GM23338 (cell line): Measurements from ENCODE around the gene TBX2. TPM values are rescaled to one million over a fixed set of nuclear protein-coding genes. Genes with fewer than 3 reads are reported as not detected.

Experiments used
- ATAC-seq: fragments of 200-7000 bp; cut with Tn5 transposase; 3 replicates; pipeline ENCODE4 v1.9.1; 2020
- DNase-seq: peaks from one replicate; pipeline ENCODE4 v3.0.0-alpha.2; 2015; ENCODE audit warnings: low spot score
- H2AFZ ChIP-seq: fragments of 200-600 bp; sonication (generic); 2 replicates; pipeline ENCODE4 v1.8.0; 2016; ENCODE audit warnings: antibody characterized with exemption, mild to moderate bottlenecking, moderate library complexity
- H3F3A ChIP-seq: fragments of 200-600 bp; sonication (generic); replicated peaks from 2 replicates; pipeline ENCODE4 v1.8.0; 2017; ENCODE audit warnings: antibody characterized with exemption, mixed run types, low read depth
- H3K27ac ChIP-seq: fragments of 200-600 bp; sonication (generic); 2 replicates; pipeline ENCODE4 v1.6.1; 2016; ENCODE audit warnings: low read depth
- H3K27me3 ChIP-seq: fragments of 200-600 bp; sonication (generic); 2 replicates; pipeline ENCODE4 v1.8.0; 2016; ENCODE audit warnings: mild to moderate bottlenecking, mixed run types, moderate library complexity; ENCODE audit not compliant: insufficient read depth
- H3K36me3 ChIP-seq: fragments of 200-600 bp; sonication (generic); 2 replicates; pipeline ENCODE4 v1.8.0; 2016; ENCODE audit warnings: mild to moderate bottlenecking; ENCODE audit not compliant: insufficient read depth
- H3K4me1 ChIP-seq: fragments of 200-600 bp; sonication (generic); 2 replicates; pipeline ENCODE4 v1.8.0; 2016; ENCODE audit warnings: mild to moderate bottlenecking, moderate library complexity; ENCODE audit not compliant: insufficient read depth
- H3K4me2 ChIP-seq: fragments of 200-600 bp; sonication (generic); 2 replicates; pipeline ENCODE4 v1.7.1; 2017; ENCODE audit warnings: mixed run types
- H3K4me3 ChIP-seq: fragments of 200-600 bp; sonication (generic); 2 replicates; pipeline ENCODE4 v1.6.1; 2016; ENCODE audit warnings: mixed run types
- H3K79me2 ChIP-seq: fragments of 200-600 bp; sonication (generic); replicated peaks from 2 replicates; pipeline ENCODE4 v1.8.0; 2017; ENCODE audit warnings: mild to moderate bottlenecking; ENCODE audit not compliant: insufficient read depth
- H3K9me2 ChIP-seq: fragments of 200-600 bp; sonication (generic); 2 replicates; pipeline ENCODE4 v1.8.0; 2017; ENCODE audit not compliant: insufficient read depth
- H4K20me1 ChIP-seq: fragments of 200-600 bp; sonication (generic); replicated peaks from 2 replicates; pipeline ENCODE4 v1.8.0; 2017; ENCODE audit warnings: mild to moderate bottlenecking; ENCODE audit not compliant: insufficient read depth
- H3K27ac Mint-ChIP-seq: 2 replicates; pipeline ENCODE4 v1.8.0; 2020; ENCODE audit warnings: inconsistent platforms, mild to moderate bottlenecking, moderate library complexity, mixed read lengths
- H3K27me3 Mint-ChIP-seq: 3 replicates; pipeline ENCODE4 v1.8.0; 2022; ENCODE audit warnings: low read depth, mild to moderate bottlenecking, moderate library complexity, mixed read lengths, inconsistent platforms; ENCODE audit not compliant: insufficient read depth, poor library complexity
- H3K36me3 Mint-ChIP-seq: 3 replicates; pipeline ENCODE4 v1.8.0; 2021; ENCODE audit warnings: low read depth, mild to moderate bottlenecking, inconsistent platforms, moderate library complexity, mixed read lengths
- H3K4me1 Mint-ChIP-seq: 3 replicates; pipeline ENCODE4 v1.8.0; 2020; ENCODE audit warnings: mild to moderate bottlenecking, inconsistent platforms, mixed read lengths
- H3K4me3 Mint-ChIP-seq: 3 replicates; pipeline ENCODE4 v1.8.0; 2021; ENCODE audit warnings: moderate library complexity, mild to moderate bottlenecking, inconsistent platforms, mixed read lengths
- H3K9me3 Mint-ChIP-seq: 3 replicates; pipeline ENCODE4 v1.8.0; 2020; ENCODE audit warnings: moderate library complexity, mild to moderate bottlenecking, inconsistent platforms, mixed read lengths
- CREB1 ChIP-seq: fragments of 250-450 bp; sonication (Bioruptor Pico); IDR thresholded peaks from 2 replicates; pipeline ENCODE4 v1.5.0; 2020; ENCODE audit warnings: low read depth, mild to moderate bottlenecking, moderate library complexity
- CTCF ChIP-seq, 2 experiments: fragments of 200-600 bp in 1 of 2; sonication (generic) in 1 of 2; conservative IDR thresholded peaks; 2 replicates each; pipeline versions ENCODE4 v1.5.1 to v1.6.1; 2016 to 2017; ENCODE audit warnings: antibody characterized with exemption in 2 of 2, low read depth in 2 of 2, mild to moderate bottlenecking in 2 of 2, moderate library complexity in 1 of 2
- EZH2 ChIP-seq: fragments of 200-600 bp; sonication (generic); IDR thresholded peaks from one replicate; pipeline ENCODE4 v1.8.0; 2017; ENCODE audit warnings: antibody characterized with exemption, mild to moderate bottlenecking, low read depth; ENCODE audit not compliant: unreplicated experiment
- NANOG ChIP-seq: IDR thresholded peaks from 2 replicates; pipeline ENCODE4 v1.6.1; 2016; ENCODE audit warnings: antibody characterized with exemption, borderline replicate concordance
- ZNF114 ChIP-seq: fragments of 250-450 bp; sonication (Bioruptor Pico); IDR thresholded peaks from 2 replicates; pipeline ENCODE4 v1.5.0; 2020; ENCODE audit warnings: mild to moderate bottlenecking, moderate library complexity
- polyA plus RNA-seq: library from polyadenylated mRNA; unstranded; fragments of >200 nt; fragmentation: Nextera tagmentation; extraction: Ambion mirVana; gene quantifications from 2 replicates; pipeline ENCODE4 v1.2.1, GENCODE V29; 2016
- total RNA-seq: library from RNA; depleted of rRNA; stranded (reverse); fragments of >200 nt; shearing (Covaris generic); gene quantifications from 2 replicates; pipeline ENCODE4 v1.2.3, GENCODE V29; 2014
- TF ChIP-seq, protein P1 (sequence below): IDR thresholded peaks from one replicate; pipeline ENCODE4 v1.6.1; 2018; ENCODE audit warnings: antibody characterized with exemption; ENCODE audit not compliant: unreplicated experiment
- TF ChIP-seq, protein P2 (sequence below): IDR thresholded peaks from 2 replicates; pipeline ENCODE4 v1.6.1; 2016; ENCODE audit warnings: antibody characterized with exemption

TBX2 gene
- total and polyA plus RNA-seq, 2 experiments from 2014 or later, result not detected

DNA sequence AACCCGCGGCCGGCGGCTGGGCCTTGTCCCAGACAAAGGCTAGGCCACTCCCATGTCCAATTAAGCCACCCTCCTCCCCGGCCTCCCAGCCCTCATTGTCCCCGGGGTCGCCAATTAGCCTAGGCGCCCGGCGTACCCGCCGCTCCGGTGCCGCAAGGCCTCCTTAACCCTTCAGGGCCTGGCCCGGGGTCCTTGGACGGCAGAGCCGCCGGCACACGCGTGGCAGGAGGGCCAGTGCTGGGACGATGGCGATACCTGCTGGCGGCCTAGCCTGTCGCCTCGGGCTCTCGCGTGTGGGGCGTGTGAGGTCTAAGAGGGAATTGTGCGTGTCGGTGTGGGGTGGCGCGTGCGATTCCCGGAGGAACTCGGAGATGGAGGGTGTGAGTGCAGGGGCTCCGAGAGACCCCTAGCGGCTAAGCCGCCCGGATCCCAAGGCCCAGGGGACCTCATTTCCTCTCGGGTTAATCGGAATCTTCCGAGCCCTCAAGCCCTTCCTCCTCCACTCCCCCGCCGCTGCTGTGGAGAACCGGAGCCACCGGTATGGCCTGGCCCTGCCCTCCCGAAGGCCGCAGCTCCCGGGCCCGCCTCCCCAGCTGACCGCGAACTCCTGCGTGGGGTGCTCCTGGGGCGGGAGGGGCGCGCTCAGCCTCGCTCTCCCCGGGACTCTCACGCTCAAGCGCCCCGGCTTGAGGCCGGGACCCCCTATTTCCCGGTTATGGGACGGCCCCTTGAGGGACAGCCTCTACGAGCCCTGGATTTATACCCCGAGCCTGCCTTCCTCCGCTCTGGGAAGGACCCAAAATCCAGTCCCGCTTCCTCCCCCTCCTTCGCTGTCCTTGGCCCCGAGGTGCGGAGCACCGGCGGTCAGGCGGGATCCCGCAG lies 11.9 kb downstream of the TBX2 start:
- Histone ChIP-seq H3K4me3 (peak overlapping the region; percentile 77), H3K27me3 (peaks cover 97% of the 10 kb centered on the region), H3F3A (0 out of 2 replicates have a peak, but pooled peaks cover 2% of the 10 kb centered on the region), H3K4me2 (peak overlapping the region; percentile 93), H2AFZ (peak overlapping the region; percentile 96), H4K20me1 (peaks cover 15% of the 10 kb centered on the region; the same call in 1 of the 2 replicates), H3K9me2 (no peaks in the 10 kb centered on the region), H3K36me3 (no peaks in the 10 kb centered on the region), H3K27ac (no peak overlapping the region), H3K4me1 (peaks cover 20% of the 10 kb centered on the region; the same call in 1 of the 2 replicates), H3K79me2 (no peaks in the 10 kb centered on the region)
- no peaks in the 10 kb centered on the region; the same call in 2 of the 3 replicates for H3K36me3 Mint-ChIP-seq
- DNase-seq (peak; percentile 71), ATAC-seq (peak; percentile 16)
- H3K27ac Mint-ChIP-seq, result no peak overlapping the region
- H3K4me1 Mint-ChIP-seq, result peaks cover 24% of the 10 kb centered on the region
- TF ChIP-seq, protein P1, sequence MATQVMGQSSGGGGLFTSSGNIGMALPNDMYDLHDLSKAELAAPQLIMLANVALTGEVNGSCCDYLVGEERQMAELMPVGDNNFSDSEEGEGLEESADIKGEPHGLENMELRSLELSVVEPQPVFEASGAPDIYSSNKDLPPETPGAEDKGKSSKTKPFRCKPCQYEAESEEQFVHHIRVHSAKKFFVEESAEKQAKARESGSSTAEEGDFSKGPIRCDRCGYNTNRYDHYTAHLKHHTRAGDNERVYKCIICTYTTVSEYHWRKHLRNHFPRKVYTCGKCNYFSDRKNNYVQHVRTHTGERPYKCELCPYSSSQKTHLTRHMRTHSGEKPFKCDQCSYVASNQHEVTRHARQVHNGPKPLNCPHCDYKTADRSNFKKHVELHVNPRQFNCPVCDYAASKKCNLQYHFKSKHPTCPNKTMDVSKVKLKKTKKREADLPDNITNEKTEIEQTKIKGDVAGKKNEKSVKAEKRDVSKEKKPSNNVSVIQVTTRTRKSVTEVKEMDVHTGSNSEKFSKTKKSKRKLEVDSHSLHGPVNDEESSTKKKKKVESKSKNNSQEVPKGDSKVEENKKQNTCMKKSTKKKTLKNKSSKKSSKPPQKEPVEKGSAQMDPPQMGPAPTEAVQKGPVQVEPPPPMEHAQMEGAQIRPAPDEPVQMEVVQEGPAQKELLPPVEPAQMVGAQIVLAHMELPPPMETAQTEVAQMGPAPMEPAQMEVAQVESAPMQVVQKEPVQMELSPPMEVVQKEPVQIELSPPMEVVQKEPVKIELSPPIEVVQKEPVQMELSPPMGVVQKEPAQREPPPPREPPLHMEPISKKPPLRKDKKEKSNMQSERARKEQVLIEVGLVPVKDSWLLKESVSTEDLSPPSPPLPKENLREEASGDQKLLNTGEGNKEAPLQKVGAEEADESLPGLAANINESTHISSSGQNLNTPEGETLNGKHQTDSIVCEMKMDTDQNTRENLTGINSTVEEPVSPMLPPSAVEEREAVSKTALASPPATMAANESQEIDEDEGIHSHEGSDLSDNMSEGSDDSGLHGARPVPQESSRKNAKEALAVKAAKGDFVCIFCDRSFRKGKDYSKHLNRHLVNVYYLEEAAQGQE, result no peak
- TF ChIP-seq CTCF (conservative IDR thresholded peaks at IDR 0.05; ENCODE audit: low read depth in 2 of 2), result peak; percentile 40
- no peak for TF ChIP-seq NANOG
- peak; percentile 60 for TF ChIP-seq EZH2
- no peak for TF ChIP-seq CREB1 (CRISPR knock-in tag)
- H3K27me3 Mint-ChIP-seq, result peaks cover 90% of the 10 kb centered on the region
- H3K4me3 Mint-ChIP-seq, result peak overlapping the region; percentile 72
- H3K9me3 Mint-ChIP-seq, result no peaks in the 10 kb centered on the region

- peak overlapping the region; percentile 93 for H3K4me2 ChIP-seq
- peak overlapping the region; percentile 77 for H3K4me3 ChIP-seq
- peak; percentile 87 to 92 for TF ChIP-seq CTCF (conservative IDR thresholded peaks at IDR 0.05; ENCODE audit: low read depth in 2 of 2)
- 0 out of 2 replicates have a peak, but pooled peaks have one; percentile 14 for TF ChIP-seq NANOG
- TF ChIP-seq EZH2, result peak; percentile 17
- TF ChIP-seq, protein P2, sequence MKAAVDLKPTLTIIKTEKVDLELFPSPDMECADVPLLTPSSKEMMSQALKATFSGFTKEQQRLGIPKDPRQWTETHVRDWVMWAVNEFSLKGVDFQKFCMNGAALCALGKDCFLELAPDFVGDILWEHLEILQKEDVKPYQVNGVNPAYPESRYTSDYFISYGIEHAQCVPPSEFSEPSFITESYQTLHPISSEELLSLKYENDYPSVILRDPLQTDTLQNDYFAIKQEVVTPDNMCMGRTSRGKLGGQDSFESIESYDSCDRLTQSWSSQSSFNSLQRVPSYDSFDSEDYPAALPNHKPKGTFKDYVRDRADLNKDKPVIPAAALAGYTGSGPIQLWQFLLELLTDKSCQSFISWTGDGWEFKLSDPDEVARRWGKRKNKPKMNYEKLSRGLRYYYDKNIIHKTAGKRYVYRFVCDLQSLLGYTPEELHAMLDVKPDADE, result no peak
- TF ChIP-seq ZNF114 (CRISPR knock-in tag), result no peak
- H3K9me3 Mint-ChIP-seq, result no peaks in the 10 kb centered on the region
- H3K36me3 ChIP-seq, result no peaks in the 10 kb centered on the region
- H3K4me1 ChIP-seq, result peaks cover 20% of the 10 kb centered on the region; the same call in 1 of the 2 replicates
- no peaks in the 10 kb centered on the region; the same call in 2 of the 3 replicates for H3K36me3 Mint-ChIP-seq
- H3K79me2 ChIP-seq, result no peaks in the 10 kb centered on the region
- H4K20me1 ChIP-seq, result peaks cover 12% of the 10 kb centered on the region; the same call in 1 of the 2 replicates
- no peak overlapping the region for H3K27ac Mint-ChIP-seq
- H3K27me3 Mint-ChIP-seq, result peaks cover 89% of the 10 kb centered on the region
- peaks cover 95% of the 10 kb centered on the region for H3K27me3 ChIP-seq
- H3K27ac ChIP-seq, result no peak overlapping the region
- H3K9me2 ChIP-seq, result no peaks in the 10 kb centered on the region
- peak overlapping the region; percentile 96 for H2AFZ ChIP-seq
- DNase-seq (peak; percentile 78), ATAC-seq (peak; percentile 55)
- H3K4me1 Mint-ChIP-seq, result peaks cover 24% of the 10 kb centered on the region
- 0 out of 2 replicates have a peak, but pooled peaks cover 2% of the 10 kb centered on the region for H3F3A ChIP-seq
- H3K4me3 Mint-ChIP-seq, result peak overlapping the region; percentile 64; the same call in 2 of the 3 replicates
These were observed 12.7 kb downstream of the TBX2 start for GRCh38 chr17:61412143-61412859.
